Upper lobe of left lung (tissue), 4 donors: ENCODE results near the gene OBSCN.

Experiments
- CTCF ChIP-seq, 6 experiments: fragments of 450-650 bp in 4 of 6; fragments of 200-600 bp in 2 of 6; sonication (generic) in 2 of 6; IDR thresholded peaks; one replicate each; pipeline ENCODE4 v1.5.1; 2016 to 2019; ENCODE audit warnings: antibody characterized with exemption in 6 of 6
- POLR2AphosphoS5 ChIP-seq, 2 donors: sonication (generic); formaldehyde crosslinking; IDR thresholded peaks; one replicate each; pipeline ENCODE4 v1.5.1; 2017; ENCODE audit warnings: antibody characterized with exemption in 2 of 2

- TF ChIP-seq CTCF (IDR thresholded peaks at IDR 0.05) (no peak), POLR2AphosphoS5 (IDR thresholded peaks at IDR 0.05) (no peak)
These were observed 134.9 kb downstream of the OBSCN start for GRCh38 chr1:228342627-228343190.
